K562 (cell line): ENCODE data around the gene USP10.

Experiments
- BRCA1 ChIP-seq, 2 experiments: fragments of 450-650 bp in 1 of 2; sonication (generic) in 1 of 2; formaldehyde crosslinking in 1 of 2; IDR thresholded peaks; 2 replicates each; pipeline versions ENCODE4 v1.5.0 to v1.6.1; 2017 to 2020; ENCODE audit warnings: mild to moderate bottlenecking in 1 of 2, missing genetic modification reagents in 1 of 2
- FOXA1 ChIP-seq: fragments of 450-650 bp; IDR thresholded peaks from 2 replicates; pipeline ENCODE4 v1.6.1; 2016; ENCODE audit warnings: mild to moderate bottlenecking, borderline replicate concordance
- JUNB ChIP-seq: fragments of 450-650 bp; formaldehyde crosslinking; conservative IDR thresholded peaks from 2 replicates; pipeline ENCODE4 v1.4.0; 2020; ENCODE audit warnings: mild to moderate bottlenecking
- JUND ChIP-seq, 2 experiments: IDR thresholded peaks; 2 replicates in 1 of 2; 3 replicates in 1 of 2; pipeline ENCODE4 v1.6.1; 2011; ENCODE audit warnings: borderline replicate concordance in 2 of 2, low read depth in 2 of 2, low read length in 2 of 2, improper control_type of control experiment in 1 of 2, missing biosample characterization in 1 of 2, missing genetic modification characterization in 1 of 2, missing genetic modification reagents in 1 of 2
- LARP7 ChIP-seq: fragments of 450-650 bp; IDR thresholded peaks from 2 replicates; pipeline ENCODE4 v1.6.1; 2016
- POLR2A ChIP-seq: fragments of 450-650 bp; conservative IDR thresholded peaks from 2 replicates; pipeline ENCODE4 v1.6.1; 2016
- RCOR1 ChIP-seq, 2 experiments: IDR thresholded peaks; 2 replicates each; pipeline ENCODE4 v1.6.1; 2012; ENCODE audit warnings: low read depth in 2 of 2, low read length in 2 of 2, borderline replicate concordance in 1 of 2, improper control_type of control experiment in 1 of 2
- SAP30 ChIP-seq: fragments of 200-600 bp; sonication (generic); IDR thresholded peaks from 2 replicates; pipeline ENCODE4 v1.6.1; 2012; ENCODE audit warnings: borderline replicate concordance, low read depth, mild to moderate bottlenecking, moderate library complexity, low read length, control low read depth, inconsistent platforms; ENCODE audit not compliant: insufficient read depth, poor library complexity, severe bottlenecking
- SMARCC2 ChIP-seq: fragments of 450-650 bp; IDR thresholded peaks from 2 replicates; pipeline ENCODE4 v1.6.1; 2017; ENCODE audit warnings: antibody characterized with exemption, moderate library complexity, mild to moderate bottlenecking, low read depth
- STAG1 ChIP-seq: sonication (generic); formaldehyde crosslinking; IDR thresholded peaks from 2 replicates; pipeline ENCODE4 v1.5.0; 2020; ENCODE audit warnings: missing genetic modification reagents, borderline replicate concordance
- ZBTB1 ChIP-seq: sonication (generic); formaldehyde crosslinking; IDR thresholded peaks from 2 replicates; pipeline ENCODE4 v1.8.1; 2023; ENCODE audit warnings: missing genetic modification reagents, low read depth, mild to moderate bottlenecking, borderline replicate concordance
- ZNF780A ChIP-seq: fragments of 250-450 bp; sonication (Bioruptor Pico); IDR thresholded peaks from 2 replicates; pipeline ENCODE4 v1.5.0; 2021; ENCODE audit warnings: mild to moderate bottlenecking
- TF ChIP-seq, protein P1 (sequence below): sonication (generic); formaldehyde crosslinking; IDR thresholded peaks from 2 replicates; pipeline ENCODE4 v1.8.0; 2023; ENCODE audit warnings: missing genetic modification reagents, mild to moderate bottlenecking, borderline replicate concordance
- TF ChIP-seq, protein P2 (sequence below): sonication (generic); formaldehyde crosslinking; IDR thresholded peaks from 2 replicates; pipeline ENCODE4 v1.9.0; 2022; ENCODE audit warnings: mild to moderate bottlenecking, missing genetic modification reagents

DNA sequence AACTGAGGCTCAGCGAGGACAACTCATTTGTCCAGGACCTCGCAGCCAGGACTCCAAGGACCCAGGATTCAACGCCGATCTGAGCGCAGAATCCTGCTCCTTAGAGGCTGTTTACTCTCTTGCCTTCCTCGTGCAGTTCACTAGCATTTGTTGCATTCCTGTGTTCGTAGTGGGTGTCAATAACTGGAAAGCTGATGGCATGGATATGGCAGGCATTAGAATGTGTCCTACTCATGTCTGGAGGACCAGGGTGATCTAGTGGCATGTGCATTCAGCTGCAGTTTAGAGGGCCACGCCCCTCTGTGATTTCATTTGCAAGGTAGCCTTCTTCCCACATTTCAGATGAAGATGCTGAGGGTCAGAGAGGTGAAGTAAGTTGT, 120.5 kb downstream of the USP10 start:
- TF ChIP-seq ZBTB1 (CRISPR knock-in tag): no peak
- no peak for TF ChIP-seq SMARCC2
- no peak for TF ChIP-seq LARP7
- TF ChIP-seq RCOR1 (IDR thresholded peaks at IDR 0.05; ENCODE audit: borderline replicate concordance in 1 of 2, low read depth in 2 of 2, low read length in 2 of 2): no peak
- TF ChIP-seq BRCA1 (IDR thresholded peaks at IDR 0.05): no peak
- no peak for TF ChIP-seq BRCA1 (CRISPR knock-in tag; IDR thresholded peaks at IDR 0.05)
- no peak for TF ChIP-seq STAG1 (CRISPR knock-in tag)
- TF ChIP-seq, protein P1, sequence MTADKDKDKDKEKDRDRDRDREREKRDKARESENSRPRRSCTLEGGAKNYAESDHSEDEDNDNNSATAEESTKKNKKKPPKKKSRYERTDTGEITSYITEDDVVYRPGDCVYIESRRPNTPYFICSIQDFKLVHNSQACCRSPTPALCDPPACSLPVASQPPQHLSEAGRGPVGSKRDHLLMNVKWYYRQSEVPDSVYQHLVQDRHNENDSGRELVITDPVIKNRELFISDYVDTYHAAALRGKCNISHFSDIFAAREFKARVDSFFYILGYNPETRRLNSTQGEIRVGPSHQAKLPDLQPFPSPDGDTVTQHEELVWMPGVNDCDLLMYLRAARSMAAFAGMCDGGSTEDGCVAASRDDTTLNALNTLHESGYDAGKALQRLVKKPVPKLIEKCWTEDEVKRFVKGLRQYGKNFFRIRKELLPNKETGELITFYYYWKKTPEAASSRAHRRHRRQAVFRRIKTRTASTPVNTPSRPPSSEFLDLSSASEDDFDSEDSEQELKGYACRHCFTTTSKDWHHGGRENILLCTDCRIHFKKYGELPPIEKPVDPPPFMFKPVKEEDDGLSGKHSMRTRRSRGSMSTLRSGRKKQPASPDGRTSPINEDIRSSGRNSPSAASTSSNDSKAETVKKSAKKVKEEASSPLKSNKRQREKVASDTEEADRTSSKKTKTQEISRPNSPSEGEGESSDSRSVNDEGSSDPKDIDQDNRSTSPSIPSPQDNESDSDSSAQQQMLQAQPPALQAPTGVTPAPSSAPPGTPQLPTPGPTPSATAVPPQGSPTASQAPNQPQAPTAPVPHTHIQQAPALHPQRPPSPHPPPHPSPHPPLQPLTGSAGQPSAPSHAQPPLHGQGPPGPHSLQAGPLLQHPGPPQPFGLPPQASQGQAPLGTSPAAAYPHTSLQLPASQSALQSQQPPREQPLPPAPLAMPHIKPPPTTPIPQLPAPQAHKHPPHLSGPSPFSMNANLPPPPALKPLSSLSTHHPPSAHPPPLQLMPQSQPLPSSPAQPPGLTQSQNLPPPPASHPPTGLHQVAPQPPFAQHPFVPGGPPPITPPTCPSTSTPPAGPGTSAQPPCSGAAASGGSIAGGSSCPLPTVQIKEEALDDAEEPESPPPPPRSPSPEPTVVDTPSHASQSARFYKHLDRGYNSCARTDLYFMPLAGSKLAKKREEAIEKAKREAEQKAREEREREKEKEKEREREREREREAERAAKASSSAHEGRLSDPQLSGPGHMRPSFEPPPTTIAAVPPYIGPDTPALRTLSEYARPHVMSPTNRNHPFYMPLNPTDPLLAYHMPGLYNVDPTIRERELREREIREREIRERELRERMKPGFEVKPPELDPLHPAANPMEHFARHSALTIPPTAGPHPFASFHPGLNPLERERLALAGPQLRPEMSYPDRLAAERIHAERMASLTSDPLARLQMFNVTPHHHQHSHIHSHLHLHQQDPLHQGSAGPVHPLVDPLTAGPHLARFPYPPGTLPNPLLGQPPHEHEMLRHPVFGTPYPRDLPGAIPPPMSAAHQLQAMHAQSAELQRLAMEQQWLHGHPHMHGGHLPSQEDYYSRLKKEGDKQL: no peak
- no peak for TF ChIP-seq POLR2A
- TF ChIP-seq, protein P2, sequence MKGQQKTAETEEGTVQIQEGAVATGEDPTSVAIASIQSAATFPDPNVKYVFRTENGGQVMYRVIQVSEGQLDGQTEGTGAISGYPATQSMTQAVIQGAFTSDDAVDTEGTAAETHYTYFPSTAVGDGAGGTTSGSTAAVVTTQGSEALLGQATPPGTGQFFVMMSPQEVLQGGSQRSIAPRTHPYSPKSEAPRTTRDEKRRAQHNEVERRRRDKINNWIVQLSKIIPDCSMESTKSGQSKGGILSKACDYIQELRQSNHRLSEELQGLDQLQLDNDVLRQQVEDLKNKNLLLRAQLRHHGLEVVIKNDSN (CRISPR knock-in tag): no peak
- TF ChIP-seq SAP30: no peak
- no peak for TF ChIP-seq FOXA1
- no peak for TF ChIP-seq ZNF780A (CRISPR knock-in tag)
- no peak for TF ChIP-seq JUNB (CRISPR knock-in tag)
- no peak for TF ChIP-seq JUND (IDR thresholded peaks at IDR 0.05; ENCODE audit: borderline replicate concordance, low read depth, low read length)
- TF ChIP-seq JUND (tag; IDR thresholded peaks at IDR 0.05; ENCODE audit: borderline replicate concordance, low read depth, low read length): no peak
